ENCODE results near the gene DCAF8.

DCAF8 gene

GRCh38 chr1:160167056-160167455 is 95.3 kb downstream of the DCAF8 start:
- DNase-seq: no peak

GRCh38 chr1:160166166-160166868 is 96.0 kb downstream of the DCAF8 start:
- DNase-seq: no peak

Measured in stimulated activated CD4-positive, alpha-beta T cell treated with anti-CD3 and anti-CD28 coated beads, Interleukin-12 subunit alpha, Interleukin-12 subunit beta, amount 100 ng/mL, for 4 hours (primary cell).